ENCODE data around the gene FGF22. TPM values are rescaled to one million over a fixed set of nuclear protein-coding genes. Genes with fewer than 3 reads are reported as not detected.

Gene FGF22
- polyA plus RNA-seq, 1 donor from 2014 or later = 0.48 TPM

- no peaks in the 10 kb centered on the region for H3K9me3 ChIP-seq (ENCODE audit: low read length)
- no peak overlapping the region for H3K9ac ChIP-seq (ENCODE audit: low read length)
- no peaks in the 10 kb centered on the region for H3K9me2 ChIP-seq (ENCODE audit: insufficient read depth, low read length)
- no peaks in the 10 kb centered on the region for H3K27me3 ChIP-seq (ENCODE audit: insufficient read depth, low read depth, low read length)
- no peak overlapping the region for H3K27ac ChIP-seq (ENCODE audit: low read length)
- H3K4me3 ChIP-seq (ENCODE audit: low read length) = no peak overlapping the region
- H3K36me3 ChIP-seq (ENCODE audit: insufficient read depth, low read length) = no peaks in the 10 kb centered on the region
- no peaks in the 10 kb centered on the region for H3K79me2 ChIP-seq (replicated peaks; ENCODE audit: insufficient read depth, low read length)
- no peak overlapping the region for H2AFZ ChIP-seq (ENCODE audit: low read depth, low read length)
- H4K20me1 ChIP-seq (ENCODE audit: insufficient read depth) = no peaks in the 10 kb centered on the region
- TF ChIP-seq MXI1 (conservative IDR thresholded peaks at IDR 0.05; ENCODE audit: poor library complexity, severe bottlenecking) = no peak
- TF ChIP-seq SMC3 (conservative IDR thresholded peaks at IDR 0.05; ENCODE audit: poor library complexity) = no peak
- TF ChIP-seq EZH2 (IDR thresholded peaks at IDR 0.05; ENCODE audit: borderline replicate concordance, insufficient read depth, low read length, poor library complexity, severe bottlenecking) = no peak
- TF ChIP-seq RAD21 (conservative IDR thresholded peaks at IDR 0.05) = no peak
- TF ChIP-seq EP300 (conservative IDR thresholded peaks at IDR 0.05; ENCODE audit: poor library complexity, severe bottlenecking) = no peak
- no peak for TF ChIP-seq TAF1 (IDR thresholded peaks at IDR 0.05; ENCODE audit: low read depth)
- TF ChIP-seq CTCF (IDR thresholded peaks at IDR 0.05; ENCODE audit: poor library complexity, severe bottlenecking) = no peak
- no peak for TF ChIP-seq REST (IDR thresholded peaks at IDR 0.05; ENCODE audit: borderline replicate concordance)
- TF ChIP-seq POLR2AphosphoS5 (IDR thresholded peaks at IDR 0.05) = no peak
- no peaks in the 10 kb centered on the region for H3F3A ChIP-seq (ENCODE audit: insufficient read depth, low read length, poor library complexity, severe bottlenecking)
- H3K4me2 ChIP-seq (ENCODE audit: low read length) = no peak overlapping the region
Observed at GRCh38 chr19:687569-688166, 48.0 kb downstream of the FGF22 start.

GRCh38 chr19:688214-688613 lies 48.5 kb downstream of the FGF22 start:
- H3K9ac ChIP-seq (ENCODE audit: low read length) = no peak overlapping the region
- TF ChIP-seq SMC3 (conservative IDR thresholded peaks at IDR 0.05; ENCODE audit: poor library complexity) (no peak), MXI1 (conservative IDR thresholded peaks at IDR 0.05; ENCODE audit: poor library complexity, severe bottlenecking) (no peak), REST (IDR thresholded peaks at IDR 0.05; ENCODE audit: borderline replicate concordance) (no peak), EP300 (conservative IDR thresholded peaks at IDR 0.05; ENCODE audit: poor library complexity, severe bottlenecking) (no peak), CTCF (IDR thresholded peaks at IDR 0.05; ENCODE audit: poor library complexity, severe bottlenecking) (no peak), TAF1 (IDR thresholded peaks at IDR 0.05; ENCODE audit: low read depth) (no peak), EZH2 (IDR thresholded peaks at IDR 0.05; ENCODE audit: borderline replicate concordance, insufficient read depth, low read length, poor library complexity, severe bottlenecking) (no peak), POLR2AphosphoS5 (IDR thresholded peaks at IDR 0.05) (no peak), RAD21 (conservative IDR thresholded peaks at IDR 0.05) (no peak)
- H3K9me2 ChIP-seq (ENCODE audit: insufficient read depth, low read length) = no peaks in the 10 kb centered on the region
- no peak overlapping the region for H3K4me2 ChIP-seq (ENCODE audit: low read length)
- no peak overlapping the region for H3K27ac ChIP-seq (ENCODE audit: low read length)
- H3F3A ChIP-seq (ENCODE audit: insufficient read depth, low read length, poor library complexity, severe bottlenecking) = no peaks in the 10 kb centered on the region
- H3K79me2 ChIP-seq (replicated peaks; ENCODE audit: insufficient read depth, low read length) = no peaks in the 10 kb centered on the region
- no peak overlapping the region for H3K4me3 ChIP-seq (ENCODE audit: low read length)
- H3K9me3 ChIP-seq (ENCODE audit: low read length) = no peaks in the 10 kb centered on the region
- H4K20me1 ChIP-seq (ENCODE audit: insufficient read depth) = no peaks in the 10 kb centered on the region
- H2AFZ ChIP-seq (ENCODE audit: low read depth, low read length) = no peak overlapping the region
- no peaks in the 10 kb centered on the region for H3K36me3 ChIP-seq (ENCODE audit: insufficient read depth, low read length)
- H3K27me3 ChIP-seq (ENCODE audit: insufficient read depth, low read depth, low read length) = no peaks in the 10 kb centered on the region
